ENCODE measurements around the gene RAX2.

- TF ChIP-seq MTA2 (IDR thresholded peaks at IDR 0.05; ENCODE audit: low read depth) (no peak), ATF2 (IDR thresholded peaks at IDR 0.05; ENCODE audit: low read length) (no peak), EGR1 (IDR thresholded peaks at IDR 0.05; ENCODE audit: borderline replicate concordance in 1 of 2, low read depth in 2 of 2, low read length in 2 of 2) (no peak), CTCF (IDR thresholded peaks at IDR 0.05 in 2 of 3, conservative IDR thresholded peaks at IDR 0.05 in 1 of 3; ENCODE audit: control insufficient read depth in 2 of 3, extremely low read depth in 1 of 3, insufficient read depth in 1 of 3, low read depth in 3 of 3, low read length in 3 of 3) (no peak), YY1 (IDR thresholded peaks at IDR 0.05; ENCODE audit: low read depth, low read length) (no peak)
Measured at GRCh38 chr19:3759482-3760254, 12.4 kb downstream of the RAX2 start.
